CD4-positive, alpha-beta T cell treated with Interleukin-1 beta for 1 hour (primary cell): ENCODE data around the gene MAEA.
"Not testable (repeated sequence)": the region's sequence is repeated elsewhere in the genome, so short reads cannot be mapped to it uniquely, and the experiment has no call there.

Experiments
- DNase-seq, 2 donors: peaks; one replicate each; pipeline ENCODE4 v3.0.0-alpha.2; 2020 to 2022

The MAEA gene

GRCh38 chr4:1369479-1370079 lies 79.9 kb downstream of the MAEA start:
- DNase-seq: no peak

GRCh38 chr4:1370321-1371124 lies 80.8 kb downstream of the MAEA start:
- no peak for DNase-seq

- DNase-seq: no peak
These were observed 81.8 kb downstream of the MAEA start for GRCh38 chr4:1371176-1372165.

GRCh38 chr4:1372576-1372975 lies 82.9 kb downstream of the MAEA start:
- DNase-seq: not testable (repeated sequence)

GRCh38 chr4:1373892-1374705 lies 84.4 kb downstream of the MAEA start:
- no peak for DNase-seq

- no peak for DNase-seq
These were observed 85.0 kb downstream of the MAEA start for GRCh38 chr4:1374706-1375045.

- DNase-seq: no peak
These were observed 85.5 kb downstream of the MAEA start for GRCh38 chr4:1375051-1375721.

- DNase-seq: no peak
These were observed 86.2 kb downstream of the MAEA start for GRCh38 chr4:1375761-1376322.

GRCh38 chr4:1376391-1376840 lies 86.7 kb downstream of the MAEA start:
- no peak for DNase-seq

- no peak for DNase-seq
These were observed 87.3 kb downstream of the MAEA start for GRCh38 chr4:1376841-1377605.

GRCh38 chr4:1377606-1378261 lies 88.0 kb downstream of the MAEA start:
- DNase-seq: no peak

GRCh38 chr4:1378559-1379231 lies 89.0 kb downstream of the MAEA start:
- DNase-seq: no peak

- no peak for DNase-seq
These were observed 89.7 kb downstream of the MAEA start for GRCh38 chr4:1379351-1379781.

GRCh38 chr4:1379801-1380331 lies 90.2 kb downstream of the MAEA start:
- DNase-seq: no peak

- DNase-seq: no peak
These were observed 90.9 kb downstream of the MAEA start for GRCh38 chr4:1380368-1381151.

GRCh38 chr4:1381181-1381621 lies 91.5 kb downstream of the MAEA start:
- no peak for DNase-seq

GRCh38 chr4:1381944-1382541 lies 92.4 kb downstream of the MAEA start:
- DNase-seq: no peak
